Tibial nerve (tissue), 4 donors: Measurements from ENCODE around the gene ATPAF1.

Experiments
- EP300 ChIP-seq, 2 donors: sonication (generic); formaldehyde crosslinking; IDR thresholded peaks; one replicate each; pipeline ENCODE4 v1.6.1; 2017; ENCODE audit warnings: antibody characterized with exemption in 2 of 2, mild to moderate bottlenecking in 1 of 2
- POLR2A ChIP-seq, 2 donors: fragments of 450-650 bp; IDR thresholded peaks; one replicate each; pipeline ENCODE4 v1.6.1; 2017; ENCODE audit warnings: antibody characterized with exemption in 2 of 2, mild to moderate bottlenecking in 2 of 2, moderate library complexity in 2 of 2
- TF ChIP-seq, protein P1 (sequence below), 5 experiments: fragments of 200-600 bp in 3 of 5; fragments of 450-650 bp in 2 of 5; sonication (generic) in 3 of 5; IDR thresholded peaks; one replicate each; pipeline ENCODE4 v1.5.1; 2016 to 2019; ENCODE audit warnings: antibody characterized with exemption in 5 of 5, mild to moderate bottlenecking in 3 of 5, moderate library complexity in 2 of 5

DNA sequence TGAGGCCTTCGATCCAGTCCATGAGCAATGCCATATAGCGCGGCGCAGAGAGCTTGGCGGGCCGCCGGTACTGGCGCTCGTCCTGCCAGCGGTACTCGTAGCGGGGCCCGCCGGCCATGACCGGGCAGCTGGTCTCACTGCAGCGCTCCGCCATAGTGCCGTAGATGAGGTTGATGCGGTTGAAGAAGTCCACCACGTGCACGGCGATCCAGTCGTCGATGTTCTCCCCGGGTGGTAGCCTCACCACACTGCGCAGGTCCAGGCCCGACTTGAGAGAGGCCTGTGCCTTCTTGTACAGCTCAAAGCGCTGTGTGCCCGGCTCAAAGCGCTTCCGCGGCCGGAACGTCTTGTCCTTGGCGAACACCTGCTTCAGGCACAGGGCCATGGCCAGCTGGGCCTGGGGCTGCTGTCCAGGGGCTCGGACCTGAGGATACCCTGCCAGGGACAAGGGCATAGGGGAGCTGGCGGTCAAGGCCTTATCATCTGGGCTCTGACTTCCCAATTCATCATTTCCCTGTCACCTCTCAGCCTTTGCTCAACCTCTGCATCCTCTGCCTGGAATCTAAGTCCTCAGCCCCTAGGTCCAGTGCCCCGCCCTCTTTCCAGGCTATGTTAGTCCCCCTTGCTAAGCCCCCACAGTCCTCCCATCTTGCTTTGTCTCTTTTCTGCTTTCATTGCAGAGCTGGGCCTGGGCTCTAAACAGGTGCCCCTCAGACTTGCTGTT lies 55.1 kb downstream of the ATPAF1 start:
- TF ChIP-seq, protein P1, sequence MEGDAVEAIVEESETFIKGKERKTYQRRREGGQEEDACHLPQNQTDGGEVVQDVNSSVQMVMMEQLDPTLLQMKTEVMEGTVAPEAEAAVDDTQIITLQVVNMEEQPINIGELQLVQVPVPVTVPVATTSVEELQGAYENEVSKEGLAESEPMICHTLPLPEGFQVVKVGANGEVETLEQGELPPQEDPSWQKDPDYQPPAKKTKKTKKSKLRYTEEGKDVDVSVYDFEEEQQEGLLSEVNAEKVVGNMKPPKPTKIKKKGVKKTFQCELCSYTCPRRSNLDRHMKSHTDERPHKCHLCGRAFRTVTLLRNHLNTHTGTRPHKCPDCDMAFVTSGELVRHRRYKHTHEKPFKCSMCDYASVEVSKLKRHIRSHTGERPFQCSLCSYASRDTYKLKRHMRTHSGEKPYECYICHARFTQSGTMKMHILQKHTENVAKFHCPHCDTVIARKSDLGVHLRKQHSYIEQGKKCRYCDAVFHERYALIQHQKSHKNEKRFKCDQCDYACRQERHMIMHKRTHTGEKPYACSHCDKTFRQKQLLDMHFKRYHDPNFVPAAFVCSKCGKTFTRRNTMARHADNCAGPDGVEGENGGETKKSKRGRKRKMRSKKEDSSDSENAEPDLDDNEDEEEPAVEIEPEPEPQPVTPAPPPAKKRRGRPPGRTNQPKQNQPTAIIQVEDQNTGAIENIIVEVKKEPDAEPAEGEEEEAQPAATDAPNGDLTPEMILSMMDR (IDR thresholded peaks at IDR 0.05), result no peak
- TF ChIP-seq POLR2A (IDR thresholded peaks at IDR 0.05) (no peak), EP300 (IDR thresholded peaks at IDR 0.05) (no peak)
